Measurements from ENCODE around the gene ALMS1. TPM values are rescaled to one million over a fixed set of nuclear protein-coding genes. Genes with fewer than 3 reads are reported as not detected.
"Not testable (repeated sequence)": the region's sequence is repeated elsewhere in the genome, so short reads cannot be mapped to it uniquely, and the experiment has no call there.

The ALMS1 gene
- total and polyA plus RNA-seq, 7 donors, result 3.7 to 8.2 (median 6.0) TPM

GRCh38 chr2:73487112-73487657 lies 101.5 kb downstream of the ALMS1 start:
- no peaks in the 10 kb centered on the region for H3K9me3 ChIP-seq
- 97 to 99% (median 98%) methylated on average over 8 of the region's 8 CpGs for WGBS, 3 donors
- ATAC-seq (no peak), DNase-seq (no peak)
- no peaks in the 10 kb centered on the region for H3K4me1 ChIP-seq
- no peak overlapping the region for H3K27ac ChIP-seq
- intact Hi-C loops (cut with DNase I), result no loop called here
- peaks cover 2 to 22% of the 10 kb centered on the region in 2 donors for H3K36me3 ChIP-seq (ENCODE audit: insufficient read depth in 1 of 2, low read depth in 1 of 2)
- no peak overlapping the region for H3K4me3 ChIP-seq
- TF ChIP-seq, protein P1, sequence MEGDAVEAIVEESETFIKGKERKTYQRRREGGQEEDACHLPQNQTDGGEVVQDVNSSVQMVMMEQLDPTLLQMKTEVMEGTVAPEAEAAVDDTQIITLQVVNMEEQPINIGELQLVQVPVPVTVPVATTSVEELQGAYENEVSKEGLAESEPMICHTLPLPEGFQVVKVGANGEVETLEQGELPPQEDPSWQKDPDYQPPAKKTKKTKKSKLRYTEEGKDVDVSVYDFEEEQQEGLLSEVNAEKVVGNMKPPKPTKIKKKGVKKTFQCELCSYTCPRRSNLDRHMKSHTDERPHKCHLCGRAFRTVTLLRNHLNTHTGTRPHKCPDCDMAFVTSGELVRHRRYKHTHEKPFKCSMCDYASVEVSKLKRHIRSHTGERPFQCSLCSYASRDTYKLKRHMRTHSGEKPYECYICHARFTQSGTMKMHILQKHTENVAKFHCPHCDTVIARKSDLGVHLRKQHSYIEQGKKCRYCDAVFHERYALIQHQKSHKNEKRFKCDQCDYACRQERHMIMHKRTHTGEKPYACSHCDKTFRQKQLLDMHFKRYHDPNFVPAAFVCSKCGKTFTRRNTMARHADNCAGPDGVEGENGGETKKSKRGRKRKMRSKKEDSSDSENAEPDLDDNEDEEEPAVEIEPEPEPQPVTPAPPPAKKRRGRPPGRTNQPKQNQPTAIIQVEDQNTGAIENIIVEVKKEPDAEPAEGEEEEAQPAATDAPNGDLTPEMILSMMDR (IDR thresholded peaks at IDR 0.05), result no peak
- H3K27me3 ChIP-seq (ENCODE audit: insufficient read depth in 3 of 3, low read length in 2 of 3), result no peaks in the 10 kb centered on the region

DNA sequence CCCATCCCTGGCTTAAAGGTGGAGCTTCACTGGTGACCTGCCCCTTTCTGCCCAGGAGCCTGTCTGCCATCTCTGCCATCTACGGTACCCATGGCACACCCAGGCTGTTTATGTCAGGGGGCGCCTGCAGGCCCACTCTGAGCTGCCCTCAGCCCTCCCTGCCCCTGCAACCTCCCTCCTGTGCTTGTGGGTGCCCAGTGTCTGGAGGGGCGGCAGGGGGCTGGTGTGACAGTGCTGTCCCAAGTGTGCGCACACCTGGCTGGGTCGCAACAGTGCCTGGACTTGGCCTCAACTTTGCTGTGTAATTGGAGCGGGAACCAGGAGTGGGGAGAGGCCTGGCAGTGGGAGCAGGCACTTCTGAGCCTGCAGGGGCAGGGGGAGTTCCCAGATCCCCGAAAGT lies 102.4 kb downstream of the ALMS1 start:
- no peaks in the 10 kb centered on the region for H3K9me3 ChIP-seq
- TF ChIP-seq, protein P1 (IDR thresholded peaks at IDR 0.05), result no peak
- no peaks in the 10 kb centered on the region for H3K4me1 ChIP-seq
- intact Hi-C loops (cut with DNase I), result no loop called here
- no peak for DNase-seq
- peaks cover 2 to 22% of the 10 kb centered on the region in 2 donors for H3K36me3 ChIP-seq (ENCODE audit: insufficient read depth in 1 of 2, low read depth in 1 of 2)
- ATAC-seq, result no peak
- H3K27me3 ChIP-seq (ENCODE audit: insufficient read depth in 3 of 3, low read length in 2 of 3), result no peaks in the 10 kb centered on the region
- H3K4me3 ChIP-seq, result no peak overlapping the region
- 94 to 97% (median 96%) methylated on average over 6 to 7 of the region's 7 CpGs for WGBS, 3 donors
- no peak overlapping the region for H3K27ac ChIP-seq

DNA sequence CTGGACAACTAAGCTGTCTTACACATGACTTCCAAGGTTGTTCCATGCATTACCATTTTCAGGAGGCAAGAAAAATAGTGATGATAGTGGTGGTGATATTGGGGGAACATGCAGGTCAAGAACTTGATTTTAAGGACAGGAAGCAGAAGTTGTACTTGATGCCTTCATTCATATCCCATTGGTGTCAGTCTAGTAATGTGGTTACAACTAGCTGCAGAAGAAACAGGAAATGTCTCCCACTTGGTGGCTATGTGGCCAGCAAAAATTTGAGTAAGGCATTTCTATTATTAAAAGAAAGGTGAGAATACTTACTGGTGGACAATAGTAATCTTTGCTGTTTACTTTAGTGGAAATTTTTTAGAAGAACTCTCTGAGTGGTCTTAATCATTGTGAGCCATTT lies 103.4 kb downstream of the ALMS1 start:
- Histone ChIP-seq H3K36me3 (ENCODE audit: insufficient read depth in 1 of 2, low read depth in 1 of 2) (peaks cover 2 to 22% of the 10 kb centered on the region in 2 donors), H3K4me3 (no peak overlapping the region), H3K27ac (no peak overlapping the region), H3K9me3 (no peaks in the 10 kb centered on the region), H3K4me1 (no peaks in the 10 kb centered on the region), H3K27me3 (ENCODE audit: insufficient read depth in 3 of 3, low read length in 2 of 3) (no peaks in the 10 kb centered on the region)
- intact Hi-C loops (cut with DNase I), result no loop called here
- ATAC-seq, result no peak
- TF ChIP-seq, protein P1 (IDR thresholded peaks at IDR 0.05), result no peak
- no peak for DNase-seq

GRCh38 chr2:73494031-73494430 lies 108.4 kb downstream of the ALMS1 start:
- WGBS, 3 donors, result 94 to 95% (median 95%) methylated on average over 2 of the region's 2 CpGs
- H3K36me3 ChIP-seq (ENCODE audit: insufficient read depth in 1 of 2, low read depth in 1 of 2), result peaks cover 2 to 22% of the 10 kb centered on the region in 2 donors
- intact Hi-C loops (cut with DNase I), result no loop called here
- H3K27ac ChIP-seq, result no peak overlapping the region
- DNase-seq, result no peak
- TF ChIP-seq, protein P1 (IDR thresholded peaks at IDR 0.05), result no peak
- no peak overlapping the region for H3K4me3 ChIP-seq
- no peaks in the 10 kb centered on the region for H3K9me3 ChIP-seq
- no peaks in the 10 kb centered on the region for H3K27me3 ChIP-seq (ENCODE audit: insufficient read depth in 3 of 3, low read length in 2 of 3)
- no peak for ATAC-seq
- H3K4me1 ChIP-seq, result no peaks in the 10 kb centered on the region

GRCh38 chr2:73503992-73504570 lies 118.4 kb downstream of the ALMS1 start:
- 94 to 99% (median 94%) methylated on average over 2 of the region's 2 CpGs for WGBS, 3 donors
- no peaks in the 10 kb centered on the region for H3K4me1 ChIP-seq
- H3K9me3 ChIP-seq, result peaks cover 15% of the 10 kb centered on the region
- H3K27me3 ChIP-seq (ENCODE audit: insufficient read depth in 3 of 3, low read length in 2 of 3), result no peaks in the 10 kb centered on the region
- H3K36me3 ChIP-seq (ENCODE audit: insufficient read depth in 1 of 2, low read depth in 1 of 2), result no peaks in the 10 kb centered on the region
- H3K4me3 ChIP-seq, result no peak overlapping the region
- intact Hi-C loops (cut with DNase I), result no loop called here
- H3K27ac ChIP-seq, result no peak overlapping the region
- ATAC-seq (no peak), DNase-seq (no peak)
- TF ChIP-seq, protein P1 (IDR thresholded peaks at IDR 0.05), result no peak

- H3K4me1 ChIP-seq; H3K27ac ChIP-seq; H3K36me3 ChIP-seq (ENCODE audit: insufficient read depth in 1 of 2, low read depth in 1 of 2); H3K4me3 ChIP-seq; ATAC-seq; DNase-seq; intact Hi-C loops (cut with DNase I); H3K27me3 ChIP-seq (ENCODE audit: insufficient read depth in 3 of 3, low read length in 2 of 3): not testable (repeated sequence)
- H3K9me3 ChIP-seq, result peaks cover 17% of the 10 kb centered on the region
- WGBS, 3 donors, result 95 to 99% (median 98%) methylated on average over 2 of the region's 2 CpGs
Observed at GRCh38 chr2:73504850-73505249, 119.2 kb downstream of the ALMS1 start.

GRCh38 chr2:73510470-73510869 lies 124.8 kb downstream of the ALMS1 start:
- 92 to 96% (median 93%) methylated on average over 5 of the region's 5 CpGs for WGBS, 3 donors

More at GRCh38 chr2:73510470-73510869, 124.8 kb downstream of the ALMS1 start:
- intact Hi-C loops (cut with DNase I); H3K4me3 ChIP-seq; DNase-seq; ATAC-seq; H3K4me1 ChIP-seq; H3K27ac ChIP-seq; H3K36me3 ChIP-seq (ENCODE audit: insufficient read depth in 1 of 2, low read depth in 1 of 2); H3K27me3 ChIP-seq (ENCODE audit: insufficient read depth in 3 of 3, low read length in 2 of 3): not testable (repeated sequence)
- H3K9me3 ChIP-seq, result peaks cover 19% of the 10 kb centered on the region
